HCT116 (cell line): Measurements from ENCODE around the gene DNAJC4. TPM values are rescaled to one million over a fixed set of nuclear protein-coding genes. Genes with fewer than 3 reads are reported as not detected.

Source experiments
- ATAC-seq: fragments of 200-7000 bp; cut with Tn5 transposase; 2 replicates; pipeline ENCODE4 v1.9.1; 2020; ENCODE audit warnings: mild to moderate bottlenecking, moderate library complexity
- BruUV-seq: library from RNA; stranded (reverse); fragments of 400-500 nt; replicated peaks from 2 replicates; lab custom pipeline; 2021; lab: Mats Ljungman, UMichigan
- CTCF ChIA-PET: fragments of 300-600 bp; sonication (Branson Sonifier 250); formaldehyde crosslinking; loops from one replicate; lab custom pipeline; 2021; ENCODE audit warnings: antibody characterized with exemption; lab: Charles Lee
- POLR2A ChIA-PET: fragments of 300-600, 350-600 bp; sonication (Branson Sonifier 250); formaldehyde crosslinking; loops from one replicate; lab custom pipeline; 2021; ENCODE audit warnings: antibody characterized with exemption; lab: Charles Lee
- RAD21 ChIA-PET, 2 experiments: fragments of 300-600 bp; sonication (Branson Sonifier 250); formaldehyde crosslinking; loops; one replicate each; lab custom pipeline; 2023; ENCODE audit warnings: low total read pairs in 2 of 2; ENCODE audit not compliant: uncharacterized antibody in 2 of 2, unreplicated experiment in 2 of 2, low non-redundant PET in 1 of 2; lab: Charles Lee
- DNase-seq: peaks from one replicate; pipeline ENCODE4 v3.0.0-alpha.2; 2010; ENCODE audit warnings: low read depth, low spot score
- H2AFZ ChIP-seq: fragments of 200-600 bp; shearing (Covaris generic), sonication (generic); 2 replicates; pipeline ENCODE4 v1.6.1; 2017; ENCODE audit warnings: low read depth, mixed run types, mixed read lengths, antibody characterized with exemption, low read length; ENCODE audit not compliant: poor library complexity, severe bottlenecking
- H3K27ac ChIP-seq: 2 replicates; pipeline ENCODE4 v1.5.1; 2012; ENCODE audit warnings: low read depth, low read length
- H3K27me3 ChIP-seq: fragments of 200-600 bp; sonication (generic); 2 replicates; pipeline ENCODE4 v1.6.1; 2016; ENCODE audit warnings: mixed run types, low read length, mixed read lengths; ENCODE audit not compliant: insufficient read depth
- H3K36me3 ChIP-seq, 2 experiments: fragments of 200-500 bp in 1 of 2; fragments of 200-600 bp in 1 of 2; sonication (Bioruptor generic) in 1 of 2; sonication (generic) in 1 of 2; 2 replicates each; pipeline versions ENCODE4 v1.5.1 to v1.6.1; 2014 to 2016; ENCODE audit warnings: low read length in 2 of 2, inconsistent platforms in 1 of 2, mixed read lengths in 1 of 2, mixed run types in 1 of 2; ENCODE audit not compliant: insufficient read depth in 2 of 2, control insufficient read depth in 1 of 2
- H3K4me1 ChIP-seq, 2 experiments: fragments of 200-600 bp in 1 of 2; sonication (generic) in 1 of 2; 2 replicates each; pipeline versions ENCODE4 v1.5.1 to v1.6.1; 2012 to 2017; ENCODE audit warnings: low read length in 2 of 2, inconsistent platforms in 1 of 2, mild to moderate bottlenecking in 1 of 2, mixed read lengths in 1 of 2, mixed run types in 1 of 2, moderate library complexity in 1 of 2; ENCODE audit not compliant: insufficient read depth in 2 of 2, control insufficient read depth in 1 of 2
- H3K4me2 ChIP-seq: fragments of 200-600 bp; sonication (generic); 2 replicates; pipeline ENCODE4 v1.6.1; 2017; ENCODE audit warnings: mixed run types, low read length, mixed read lengths
- H3K4me3 ChIP-seq, 2 experiments: fragments of 200-600 bp in 1 of 2; sonication (generic) in 1 of 2; replicated peaks in 1 of 2; 2 replicates each; pipeline ENCODE4 v1.5.1; 2011 to 2016; ENCODE audit warnings: low read length in 2 of 2, control low read depth in 1 of 2, low read depth in 1 of 2, mild to moderate bottlenecking in 1 of 2, mixed read lengths in 1 of 2, mixed run types in 1 of 2
- H3K79me2 ChIP-seq: fragments of 200-600 bp; sonication (generic); 2 replicates; pipeline ENCODE4 v1.6.1; 2017; ENCODE audit warnings: mild to moderate bottlenecking, mixed run types, low read length, moderate library complexity, mixed read lengths; ENCODE audit not compliant: insufficient read depth
- H3K9ac ChIP-seq: fragments of 200-600 bp; sonication (generic); 2 replicates; pipeline ENCODE4 v1.6.1; 2016; ENCODE audit warnings: low read length, mixed read lengths
- H3K9me2 ChIP-seq: fragments of 200-600 bp; sonication (generic), shearing (Covaris generic); 2 replicates; pipeline ENCODE4 v1.6.1; 2017; ENCODE audit warnings: mixed run types, mild to moderate bottlenecking, moderate library complexity; ENCODE audit not compliant: insufficient read depth
- H3K9me3 ChIP-seq, 2 experiments: fragments of 200-500 bp in 1 of 2; fragments of 200-600 bp in 1 of 2; sonication (Bioruptor generic) in 1 of 2; sonication (generic) in 1 of 2; 2 replicates each; pipeline ENCODE4 v1.6.1; 2014 to 2017; ENCODE audit warnings: low read length in 2 of 2, mixed read lengths in 2 of 2, inconsistent platforms in 1 of 2, low read depth in 1 of 2, mild to moderate bottlenecking in 1 of 2, mixed run types in 1 of 2, moderate library complexity in 1 of 2; ENCODE audit not compliant: control insufficient read depth in 1 of 2, insufficient read depth in 1 of 2
- H4K20me1 ChIP-seq: fragments of 200-600 bp; sonication (generic), shearing (Covaris generic); 2 replicates; pipeline ENCODE4 v1.6.1; 2017; ENCODE audit warnings: mixed run types, mild to moderate bottlenecking, moderate library complexity; ENCODE audit not compliant: insufficient read depth
- CBX3 ChIP-seq: IDR thresholded peaks from 2 replicates; pipeline ENCODE4 v1.6.1; 2012; ENCODE audit warnings: low read depth
- EZH2 ChIP-seq: fragments of 200-600 bp; sonication (generic); IDR thresholded peaks from 2 replicates; pipeline ENCODE4 v1.6.1; 2017; ENCODE audit warnings: antibody characterized with exemption, mixed run types
- JUND ChIP-seq: IDR thresholded peaks from 2 replicates; pipeline ENCODE4 v1.6.1; 2012
- MAX ChIP-seq: IDR thresholded peaks from 2 replicates; pipeline ENCODE4 v1.6.1; 2012
- POLR2A ChIP-seq: IDR thresholded peaks from 2 replicates; pipeline ENCODE4 v1.7.0; 2011; ENCODE audit warnings: borderline replicate concordance; ENCODE audit not compliant: insufficient read depth, insufficient read length; ENCODE audit errors: extremely low read depth
- POLR2AphosphoS5 ChIP-seq: IDR thresholded peaks from 2 replicates; pipeline ENCODE4 v1.6.1; 2011; ENCODE audit warnings: mild to moderate bottlenecking, low read depth, low read length, moderate library complexity
- REST ChIP-seq: IDR thresholded peaks from 2 replicates; pipeline ENCODE4 v1.6.1; 2012; ENCODE audit warnings: low read depth
- SIN3A ChIP-seq: IDR thresholded peaks from 2 replicates; pipeline ENCODE4 v1.6.1; 2012; ENCODE audit warnings: low read depth
- SRF ChIP-seq: IDR thresholded peaks from 2 replicates; pipeline ENCODE4 v1.6.1; 2012; ENCODE audit warnings: low read depth
- YY1 ChIP-seq: IDR thresholded peaks from 2 replicates; pipeline ENCODE4 v1.6.1; 2011; ENCODE audit warnings: low read length, low read depth, moderate library complexity, mild to moderate bottlenecking; ENCODE audit not compliant: insufficient replicate concordance; ENCODE audit errors: extremely low read depth
- ZNF274 ChIP-seq: fragments of 200-500 bp; sonication (Bioruptor generic); IDR thresholded peaks from 2 replicates; pipeline ENCODE4 v1.6.1; 2014; ENCODE audit warnings: mild to moderate bottlenecking, low read depth, low read length, inconsistent platforms
- intact Hi-C: fragments of 100-400 bp; cut with micrococcal nuclease; formaldehyde crosslinking; loops from 2 replicates; pipeline ENCODE4 v1.10.0; 2022
- total RNA-seq: library from RNA; stranded (reverse); gene quantifications from one replicate; pipeline ENCODE4 v1.2.1, GENCODE V29; 2021; ENCODE audit not compliant: unreplicated experiment

DNAJC4 gene
- total RNA-seq, 1 experiment from 2014 or later: 25.8 TPM

GRCh38 chr11:64210301-64211020, 19.9 kb upstream of the DNAJC4 start:
- CTCF ChIA-PET: no interaction called here
- no TSS peak for BruUV-seq
- intact Hi-C loops: no loop called here

More at GRCh38 chr11:64210301-64211020, 19.9 kb upstream of the DNAJC4 start:
- Histone ChIP-seq H4K20me1 (no peaks in the 10 kb centered on the region), H3K36me3 (peaks cover 10 to 12% of the 10 kb centered on the region in 2 experiments), H3K4me1 (no peaks in the 10 kb centered on the region), H3K27ac (no peak overlapping the region), H2AFZ (no peak overlapping the region), H3K9me2 (no peaks in the 10 kb centered on the region), H3K4me2 (no peak overlapping the region), H3K27me3 (no peaks in the 10 kb centered on the region), H3K4me3 (no peak overlapping the region), H3K79me2 (no peaks in the 10 kb centered on the region), H3K9me3 (no peaks in the 10 kb centered on the region), H3K9ac (no peak overlapping the region)
- ATAC-seq (no peak), DNase-seq (no peak)
- TF ChIP-seq SIN3A (no peak), POLR2AphosphoS5 (no peak), YY1 (no peak), SRF (no peak), EZH2 (no peak), REST (no peak), CBX3 (no peak), JUND (no peak), MAX (no peak), ZNF274 (no peak), POLR2A (no peak)
- POLR2A ChIA-PET: no interaction called here
- RAD21 ChIA-PET: no interaction called here
